Lower lobe of right lung (tissue), 2 donors: Measurements from ENCODE around the gene GTF2F1. TPM values are rescaled to one million over a fixed set of nuclear protein-coding genes. Genes with fewer than 3 reads are reported as not detected.
"Not testable (repeated sequence)": the region's sequence is repeated elsewhere in the genome, so short reads cannot be mapped to it uniquely, and the experiment has no call there.

ENCODE experiments used
- ATAC-seq, 2 donors: fragments of 200-7000 bp; cut with Tn5 transposase; one replicate each; pipeline ENCODE4 v1.9.1; 2020 to 2022; ENCODE audit warnings: mild to moderate bottlenecking in 2 of 2, moderate library complexity in 2 of 2
- DNase-seq: peaks from one replicate; pipeline ENCODE4 v3.0.0-alpha.2; 2020
- H3K27ac ChIP-seq: fragments of 200-600 bp; one replicate; pipeline ENCODE4 v1.8.0; 2022
- H3K27me3 ChIP-seq: fragments of 200-600 bp; one replicate; pipeline ENCODE4 v1.8.0; 2022; ENCODE audit warnings: low read depth
- H3K36me3 ChIP-seq: fragments of 200-600 bp; one replicate; pipeline ENCODE4 v1.8.0; 2022; ENCODE audit warnings: mild to moderate bottlenecking
- H3K4me1 ChIP-seq: fragments of 200-600 bp; one replicate; pipeline ENCODE4 v1.8.0; 2022
- H3K4me3 ChIP-seq: fragments of 200-600 bp; one replicate; pipeline ENCODE4 v1.8.0; 2022; ENCODE audit warnings: mild to moderate bottlenecking
- H3K9me3 ChIP-seq: fragments of 200-600 bp; one replicate; pipeline ENCODE4 v1.8.0; 2022
- intact Hi-C: fragments of 100-400 bp; cut with DNase I; formaldehyde crosslinking; loops from one replicate; pipeline ENCODE4 v1.11.0; 2022
- total RNA-seq: library from RNA; stranded (reverse); fragmentation: NEBNext Ultra II Directional; extraction: Animal tissue kit (Norgen Biotek cat#: 25700); gene quantifications from one replicate; pipeline ENCODE4 v1.2.1, GENCODE V29; 2021
- TF ChIP-seq, protein P1 (sequence below): fragments of 200-600 bp; IDR thresholded peaks from one replicate; pipeline ENCODE4 v1.8.0; 2022; ENCODE audit warnings: antibody characterized with exemption, mild to moderate bottlenecking
- donor health status: DM: no; HTN: yes; CAD: no; lungs with severe emphysema.

GTF2F1 gene
- total RNA-seq, 1 donor from 2014 or later: 49.4 TPM

GRCh38 chr19:6433165-6433564, 40.2 kb upstream of the GTF2F1 start:
- no peak overlapping the region for H3K4me3 ChIP-seq

DNA sequence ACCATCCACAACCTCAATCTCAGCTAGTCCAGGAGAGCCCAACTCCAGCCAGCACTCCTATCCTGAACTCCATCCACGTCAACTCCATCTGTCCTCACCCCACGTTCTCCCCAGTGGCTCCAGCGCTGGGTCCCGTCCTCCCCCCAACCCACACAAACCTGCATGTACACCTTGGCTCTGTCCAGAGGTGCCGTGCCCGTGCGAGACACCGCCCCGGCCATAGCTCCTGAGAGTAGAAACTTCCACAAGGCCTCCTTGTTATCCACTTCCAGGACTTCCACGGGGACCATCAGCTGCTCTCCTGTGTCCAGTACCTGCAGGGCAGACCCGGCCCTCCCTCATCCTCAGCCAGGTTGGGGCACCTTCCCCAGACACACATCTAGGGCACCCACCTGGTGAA, 38.9 kb upstream of the GTF2F1 start:
- no peak overlapping the region for H3K4me3 ChIP-seq
- no peak overlapping the region for H3K27ac ChIP-seq
- TF ChIP-seq, protein P1, sequence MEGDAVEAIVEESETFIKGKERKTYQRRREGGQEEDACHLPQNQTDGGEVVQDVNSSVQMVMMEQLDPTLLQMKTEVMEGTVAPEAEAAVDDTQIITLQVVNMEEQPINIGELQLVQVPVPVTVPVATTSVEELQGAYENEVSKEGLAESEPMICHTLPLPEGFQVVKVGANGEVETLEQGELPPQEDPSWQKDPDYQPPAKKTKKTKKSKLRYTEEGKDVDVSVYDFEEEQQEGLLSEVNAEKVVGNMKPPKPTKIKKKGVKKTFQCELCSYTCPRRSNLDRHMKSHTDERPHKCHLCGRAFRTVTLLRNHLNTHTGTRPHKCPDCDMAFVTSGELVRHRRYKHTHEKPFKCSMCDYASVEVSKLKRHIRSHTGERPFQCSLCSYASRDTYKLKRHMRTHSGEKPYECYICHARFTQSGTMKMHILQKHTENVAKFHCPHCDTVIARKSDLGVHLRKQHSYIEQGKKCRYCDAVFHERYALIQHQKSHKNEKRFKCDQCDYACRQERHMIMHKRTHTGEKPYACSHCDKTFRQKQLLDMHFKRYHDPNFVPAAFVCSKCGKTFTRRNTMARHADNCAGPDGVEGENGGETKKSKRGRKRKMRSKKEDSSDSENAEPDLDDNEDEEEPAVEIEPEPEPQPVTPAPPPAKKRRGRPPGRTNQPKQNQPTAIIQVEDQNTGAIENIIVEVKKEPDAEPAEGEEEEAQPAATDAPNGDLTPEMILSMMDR: no peak
- H3K9me3 ChIP-seq: no peaks in the 10 kb centered on the region
- ATAC-seq: no peak
- intact Hi-C loops: no loop called here
- H3K27me3 ChIP-seq: no peaks in the 10 kb centered on the region
- no peaks in the 10 kb centered on the region for H3K4me1 ChIP-seq
- no peaks in the 10 kb centered on the region for H3K36me3 ChIP-seq
- DNase-seq: no peak

More at GRCh38 chr19:6433165-6433564, 40.2 kb upstream of the GTF2F1 start:
- intact Hi-C loops: no loop called here
- Histone ChIP-seq H3K9me3 (no peaks in the 10 kb centered on the region), H3K27me3 (no peaks in the 10 kb centered on the region), H3K4me1 (no peaks in the 10 kb centered on the region), H3K27ac (no peak overlapping the region), H3K36me3 (no peaks in the 10 kb centered on the region)
- TF ChIP-seq, protein P1: no peak
- no peak for ATAC-seq
- no peak for DNase-seq

- TF ChIP-seq, protein P1: no peak
- DNase-seq (no peak), ATAC-seq (no peak)
- Histone ChIP-seq H3K27me3 (no peaks in the 10 kb centered on the region), H3K9me3 (no peaks in the 10 kb centered on the region), H3K4me3 (no peak overlapping the region), H3K27ac (no peak overlapping the region), H3K36me3 (no peaks in the 10 kb centered on the region), H3K4me1 (no peaks in the 10 kb centered on the region)
- intact Hi-C loops: no loop called here
Measured at GRCh38 chr19:6429419-6430221, 36.7 kb upstream of the GTF2F1 start.

GRCh38 chr19:6428692-6429418, 35.9 kb upstream of the GTF2F1 start:
- H3K4me1 ChIP-seq, intact Hi-C loops, H3K27ac ChIP-seq, H3K9me3 ChIP-seq, DNase-seq, H3K36me3 ChIP-seq, ATAC-seq, H3K4me3 ChIP-seq, H3K27me3 ChIP-seq: not testable (repeated sequence)

DNA sequence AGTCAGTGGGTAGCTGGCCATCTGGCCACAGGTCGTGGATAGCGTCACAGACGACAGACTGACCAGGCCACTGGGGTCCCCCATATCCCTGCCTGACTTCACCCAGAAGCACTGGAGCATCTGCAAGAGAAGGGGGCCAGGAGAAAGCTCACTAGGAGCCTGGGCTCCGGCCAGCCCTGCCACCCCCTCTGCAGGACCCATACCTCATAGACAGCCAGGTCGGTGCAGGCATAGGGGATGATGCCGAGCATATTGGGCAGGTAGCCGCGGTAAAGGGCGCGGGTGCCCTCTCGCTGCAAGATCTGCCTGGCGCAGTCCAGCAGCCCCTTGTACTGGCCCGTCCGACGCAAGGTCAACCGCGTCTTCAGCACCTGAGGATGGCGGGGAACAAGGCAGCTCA, 34.2 kb upstream of the GTF2F1 start:
- no peak overlapping the region for H3K4me3 ChIP-seq
- peaks cover 17% of the 10 kb centered on the region for H3K4me1 ChIP-seq
- peaks cover under 1% of the 10 kb centered on the region for H3K36me3 ChIP-seq
- DNase-seq (no peak), ATAC-seq (no peak)
- intact Hi-C loops: no loop called here
- H3K9me3 ChIP-seq: no peaks in the 10 kb centered on the region
- TF ChIP-seq, protein P1: no peak
- H3K27ac ChIP-seq: no peak overlapping the region
- H3K27me3 ChIP-seq: no peaks in the 10 kb centered on the region
